ENCODE data around the gene SELENOF. TPM values are rescaled to one million over a fixed set of nuclear protein-coding genes. Genes with fewer than 3 reads are reported as not detected.

Gene SELENOF
- total RNA-seq, 1 donor, result 182 TPM

- no peak for DNase-seq (ENCODE audit: insufficient read length, low spot score, missing footprints)
Observed at GRCh38 chr1:86829321-86829720, 84.6 kb downstream of the SELENOF start.

GRCh38 chr1:86828024-86828423 lies 85.9 kb downstream of the SELENOF start:
- no peaks in the 10 kb centered on the region for H4K20me1 ChIP-seq (ENCODE audit: insufficient read depth, low read length)
- no peak overlapping the region for H3K4me2 ChIP-seq (ENCODE audit: insufficient read depth, low read length)
- no peak overlapping the region for H2AFZ ChIP-seq (ENCODE audit: low read length)
- H3K4me3 ChIP-seq (ENCODE audit: insufficient read depth, low read length), result no peak overlapping the region
- peaks cover 10% of the 10 kb centered on the region for H3K27me3 ChIP-seq (ENCODE audit: insufficient read depth, low read length)
- no peaks in the 10 kb centered on the region for H3K9me3 ChIP-seq (ENCODE audit: low read depth, low read length)
- TF ChIP-seq CTCF (IDR thresholded peaks at IDR 0.05; ENCODE audit: extremely low read depth, low read depth, low read length), result no peak
- H3K36me3 ChIP-seq (ENCODE audit: insufficient read depth, low read length), result no peaks in the 10 kb centered on the region
- H3K79me2 ChIP-seq (ENCODE audit: insufficient read depth, low read length), result no peaks in the 10 kb centered on the region
- H3K4me1 ChIP-seq (ENCODE audit: insufficient read depth, low read length), result no peaks in the 10 kb centered on the region
- no peak overlapping the region for H3K27ac ChIP-seq (ENCODE audit: low read depth, low read length)
- DNase-seq (ENCODE audit: insufficient read length, low spot score, missing footprints), result no peak

More at GRCh38 chr1:86829321-86829720, 84.6 kb downstream of the SELENOF start:
- H3K4me2 ChIP-seq (ENCODE audit: insufficient read depth, low read length), result no peak overlapping the region
- no peak for TF ChIP-seq CTCF (IDR thresholded peaks at IDR 0.05; ENCODE audit: extremely low read depth, low read depth, low read length)
- H2AFZ ChIP-seq (ENCODE audit: low read length), result peak overlapping the region; percentile 19
- H3K79me2 ChIP-seq (ENCODE audit: insufficient read depth, low read length), result no peaks in the 10 kb centered on the region
- H3K4me1 ChIP-seq (ENCODE audit: insufficient read depth, low read length), result no peaks in the 10 kb centered on the region
- no peaks in the 10 kb centered on the region for H3K9me3 ChIP-seq (ENCODE audit: low read depth, low read length)
- H3K4me3 ChIP-seq (ENCODE audit: insufficient read depth, low read length), result no peak overlapping the region
- no peaks in the 10 kb centered on the region for H4K20me1 ChIP-seq (ENCODE audit: insufficient read depth, low read length)
- no peaks in the 10 kb centered on the region for H3K36me3 ChIP-seq (ENCODE audit: insufficient read depth, low read length)
- H3K27me3 ChIP-seq (ENCODE audit: insufficient read depth, low read length), result peaks cover 3% of the 10 kb centered on the region
- H3K27ac ChIP-seq (ENCODE audit: low read depth, low read length), result no peak overlapping the region

GRCh38 chr1:86826856-86827255 lies 87.1 kb downstream of the SELENOF start:
- Histone ChIP-seq H3K36me3 (ENCODE audit: insufficient read depth, low read length) (no peaks in the 10 kb centered on the region), H3K4me3 (ENCODE audit: insufficient read depth, low read length) (no peak overlapping the region), H4K20me1 (ENCODE audit: insufficient read depth, low read length) (no peaks in the 10 kb centered on the region), H3K79me2 (ENCODE audit: insufficient read depth, low read length) (no peaks in the 10 kb centered on the region), H3K27ac (ENCODE audit: low read depth, low read length) (no peak overlapping the region), H3K27me3 (ENCODE audit: insufficient read depth, low read length) (peaks cover 17% of the 10 kb centered on the region), H3K9me3 (ENCODE audit: low read depth, low read length) (no peaks in the 10 kb centered on the region), H3K4me1 (ENCODE audit: insufficient read depth, low read length) (no peaks in the 10 kb centered on the region), H2AFZ (ENCODE audit: low read length) (no peak overlapping the region), H3K4me2 (ENCODE audit: insufficient read depth, low read length) (no peak overlapping the region)
- TF ChIP-seq CTCF (IDR thresholded peaks at IDR 0.05; ENCODE audit: extremely low read depth, low read depth, low read length), result no peak
- DNase-seq (ENCODE audit: insufficient read length, low spot score, missing footprints), result no peak

GRCh38 chr1:86825319-86825718 lies 88.6 kb downstream of the SELENOF start:
- no peaks in the 10 kb centered on the region for H3K36me3 ChIP-seq (ENCODE audit: insufficient read depth, low read length)
- no peak overlapping the region for H3K27ac ChIP-seq (ENCODE audit: low read depth, low read length)
- H3K27me3 ChIP-seq (ENCODE audit: insufficient read depth, low read length), result peaks cover 17% of the 10 kb centered on the region
- no peaks in the 10 kb centered on the region for H3K4me1 ChIP-seq (ENCODE audit: insufficient read depth, low read length)
- DNase-seq (ENCODE audit: insufficient read length, low spot score, missing footprints), result no peak
- no peak overlapping the region for H3K4me2 ChIP-seq (ENCODE audit: insufficient read depth, low read length)
- no peak for TF ChIP-seq CTCF (IDR thresholded peaks at IDR 0.05; ENCODE audit: extremely low read depth, low read depth, low read length)
- H3K9me3 ChIP-seq (ENCODE audit: low read depth, low read length), result no peaks in the 10 kb centered on the region
- peak overlapping the region; percentile 43 for H2AFZ ChIP-seq (ENCODE audit: low read length)
- no peak overlapping the region for H3K4me3 ChIP-seq (ENCODE audit: insufficient read depth, low read length)
- H4K20me1 ChIP-seq (ENCODE audit: insufficient read depth, low read length), result no peaks in the 10 kb centered on the region
- H3K79me2 ChIP-seq (ENCODE audit: insufficient read depth, low read length), result no peaks in the 10 kb centered on the region

All from osteoblast (primary cell).